Lung (tissue), 12 donors: ENCODE results near the gene FILIP1. TPM values are rescaled to one million over a fixed set of nuclear protein-coding genes. Genes with fewer than 3 reads are reported as not detected.

Experiments used
- ATAC-seq: fragments of 200-7000 bp; cut with Tn5 transposase; one replicate; pipeline ENCODE4 v1.9.1; 2020; ENCODE audit warnings: moderate number of reproducible peaks; ENCODE audit not compliant: insufficient read depth, low FRiP score
- DNase-seq, 3 donors: peaks; one replicate each; pipeline ENCODE4 v3.0.0-alpha.2; 2013 to 2017
- H3K27ac ChIP-seq, 2 donors: one replicate each; pipeline ENCODE4 v1.5.1; 2013; ENCODE audit warnings: mild to moderate bottlenecking in 2 of 2, moderate library complexity in 2 of 2, control low read depth in 1 of 2, inconsistent platforms in 1 of 2, low read depth in 1 of 2, low read length in 1 of 2
- H3K27me3 ChIP-seq, 3 donors: one replicate each; pipeline ENCODE4 v1.5.1; 2013; ENCODE audit warnings: low read length in 2 of 3; ENCODE audit not compliant: control insufficient read depth in 3 of 3, insufficient read depth in 3 of 3
- H3K36me3 ChIP-seq, 4 donors: one replicate each; pipeline ENCODE4 v1.5.1; 2013; ENCODE audit warnings: low read length in 4 of 4, mild to moderate bottlenecking in 1 of 4, moderate library complexity in 1 of 4; ENCODE audit not compliant: control insufficient read depth in 4 of 4, insufficient read depth in 4 of 4
- H3K4me1 ChIP-seq, 5 donors: one replicate each; pipeline ENCODE4 v1.5.1; 2013; ENCODE audit warnings: low read length in 5 of 5, mild to moderate bottlenecking in 2 of 5, moderate library complexity in 1 of 5; ENCODE audit not compliant: control insufficient read depth in 5 of 5, insufficient read depth in 5 of 5
- H3K4me3 ChIP-seq: one replicate; pipeline ENCODE4 v1.5.1; 2013; ENCODE audit warnings: mild to moderate bottlenecking, control low read depth, moderate library complexity
- H3K9ac ChIP-seq, 2 donors: one replicate each; pipeline ENCODE4 v1.5.1; 2013; ENCODE audit warnings: low read length in 2 of 2, control low read depth in 1 of 2; ENCODE audit not compliant: insufficient read depth in 1 of 2
- H3K9me3 ChIP-seq, 4 donors: one replicate each; pipeline ENCODE4 v1.5.1; 2013; ENCODE audit warnings: low read length in 3 of 4, mild to moderate bottlenecking in 1 of 4, moderate library complexity in 1 of 4; ENCODE audit not compliant: control insufficient read depth in 4 of 4, insufficient read depth in 3 of 4
- CTCF ChIP-seq: IDR thresholded peaks from 2 replicates; pipeline ENCODE4 v1.5.1; 2012; ENCODE audit warnings: mild to moderate bottlenecking; ENCODE audit errors: control extremely low read depth, extremely low read depth
- WGBS, 2 donors: extraction: QIAGEN DNeasy Blood & Tissue Kit; methylation state at CpG; one replicate each; pipeline ENCODE4 v1.1.7; 2013; 5-methylcytosine and 5-hydroxymethylcytosine counted together
- polyA plus RNA-seq, 2 donors: library from polyadenylated mRNA; stranded (reverse); fragments of 200-250 nt; gene quantifications; one replicate each; pipeline ENCODE4 v1.2.1, GENCODE V29; 2013
- total RNA-seq, 2 donors: library from RNA; depleted of rRNA in 1 of 2; stranded (reverse); fragments of >200 nt in 1 of 2; gene quantifications; one replicate each; pipeline ENCODE4 v1.2.1, GENCODE V29; 2014 to 2021
- donor health status: control.
- donor health status: control.
- donor health status: Bipolar disorder and iron deficiency.
- donor health status: healthy.
- donor health status: DM: yes; HTN: yes; CAD: no.

FILIP1 gene
- total and polyA plus RNA-seq, 4 donors = 5.6 to 24.1 (median 11.1) TPM

- Histone ChIP-seq H3K4me3 (no peak overlapping the region), H3K27ac (no peak overlapping the region), H3K27me3 (no peaks in the 10 kb centered on the region), H3K9me3 (no peaks in the 10 kb centered on the region), H3K4me1 (peaks cover 0 to 17% (median 2%) of the 10 kb centered on the region in 5 donors), H3K9ac (no peak overlapping the region), H3K36me3 (no peaks in the 10 kb centered on the region)
- DNase-seq = peak in 2 of 3 donors; percentile 82 to 86
- 13 to 14% methylated on average over 3 of the region's 3 CpGs for WGBS, 2 donors
- ATAC-seq = peak; percentile 53
- TF ChIP-seq CTCF = peak; percentile 45
Measured at GRCh38 chr6:75296811-75297779, 196.5 kb downstream of the FILIP1 start.

GRCh38 chr6:75292555-75292954 lies 201.0 kb downstream of the FILIP1 start:
- H3K9ac ChIP-seq = no peak overlapping the region
- ATAC-seq = no peak
- no peak for TF ChIP-seq CTCF
- WGBS, 2 donors = 88 to 91% methylated on average over 2 of the region's 2 CpGs
- H3K36me3 ChIP-seq = peaks cover 0 to 5% (median 4%) of the 10 kb centered on the region in 4 donors
- no peaks in the 10 kb centered on the region for H3K27me3 ChIP-seq
- DNase-seq = no peak
- no peak overlapping the region for H3K4me3 ChIP-seq
- H3K9me3 ChIP-seq = no peaks in the 10 kb centered on the region
- H3K4me1 ChIP-seq = peaks cover 0 to 5% (median 0%) of the 10 kb centered on the region in 5 donors
- H3K27ac ChIP-seq = no peak overlapping the region

DNA sequence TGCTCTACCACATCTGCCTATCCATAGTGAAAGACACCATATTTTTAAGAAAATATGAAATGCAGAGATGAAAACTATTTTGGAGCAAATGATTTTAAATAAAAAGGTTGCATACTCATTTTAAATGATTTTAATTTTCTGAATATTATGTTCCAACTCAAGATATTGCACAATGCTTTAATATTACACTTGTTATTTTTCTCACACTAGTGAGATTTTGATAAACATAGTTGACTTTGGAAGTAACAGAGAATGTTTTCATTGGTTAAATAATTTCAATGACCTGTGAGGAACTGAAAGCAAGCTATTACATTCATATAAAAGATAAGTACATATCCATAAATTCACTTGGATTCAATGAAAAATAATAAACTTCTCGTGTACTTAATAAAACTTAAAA lies 201.9 kb downstream of the FILIP1 start:
- no peak overlapping the region for H3K27ac ChIP-seq
- no peaks in the 10 kb centered on the region for H3K27me3 ChIP-seq
- DNase-seq (no peak), ATAC-seq (no peak)
- no peak overlapping the region for H3K9ac ChIP-seq
- peaks cover 0 to 5% (median 0%) of the 10 kb centered on the region in 5 donors for H3K4me1 ChIP-seq
- 75 to 98% methylated on average over 1 of the region's 1 CpG for WGBS, 2 donors
- no peak overlapping the region for H3K4me3 ChIP-seq
- no peaks in the 10 kb centered on the region for H3K9me3 ChIP-seq
- H3K36me3 ChIP-seq = peaks cover 0 to 5% (median 4%) of the 10 kb centered on the region in 4 donors
- TF ChIP-seq CTCF = no peak
